ENCODE results near the gene TGFA.

TGFA gene

DNA sequence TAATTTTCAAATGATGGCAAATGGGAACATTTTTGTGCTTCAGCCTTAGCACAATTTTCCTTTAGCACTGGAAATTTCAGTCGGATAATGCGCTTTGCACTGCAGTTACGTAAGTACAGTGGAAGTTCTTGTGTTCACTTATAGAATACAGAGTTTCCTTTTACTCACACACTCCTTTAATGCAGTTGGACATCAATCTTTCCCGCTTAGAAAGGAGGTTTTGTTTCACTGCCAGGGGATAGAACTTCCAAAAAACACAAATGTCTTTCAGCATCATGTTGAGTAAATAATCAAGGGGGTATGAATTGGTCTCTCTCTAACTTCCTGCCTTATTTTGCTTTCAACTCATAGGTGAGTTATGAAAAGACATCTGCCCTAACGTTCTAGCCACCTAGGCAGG is 63.2 kb downstream of the TGFA start:
- H3K9me3 ChIP-seq (ENCODE audit: control insufficient read depth in 5 of 5, low read length in 5 of 5): no peaks in the 10 kb centered on the region
- no peak overlapping the region for H3K9ac ChIP-seq (ENCODE audit: low read length in 5 of 5)
- no peaks in the 10 kb centered on the region for H3K4me1 ChIP-seq (ENCODE audit: control insufficient read depth in 5 of 5, insufficient read depth in 5 of 5, low read length in 5 of 5)
- no peak overlapping the region for H3K27ac ChIP-seq (ENCODE audit: low read depth, low read length)
- H3K4me3 ChIP-seq (ENCODE audit: low read depth in 1 of 5, low read length in 5 of 5): no peak overlapping the region
- peaks cover 0 to 4% (median 0%) of the 10 kb centered on the region in 5 donors for H3K27me3 ChIP-seq (ENCODE audit: control insufficient read depth in 5 of 5, insufficient read depth in 4 of 5, low read length in 5 of 5)
- H3K36me3 ChIP-seq (ENCODE audit: control insufficient read depth in 5 of 5, insufficient read depth in 5 of 5, low read length in 5 of 5): no peaks in the 10 kb centered on the region

DNA sequence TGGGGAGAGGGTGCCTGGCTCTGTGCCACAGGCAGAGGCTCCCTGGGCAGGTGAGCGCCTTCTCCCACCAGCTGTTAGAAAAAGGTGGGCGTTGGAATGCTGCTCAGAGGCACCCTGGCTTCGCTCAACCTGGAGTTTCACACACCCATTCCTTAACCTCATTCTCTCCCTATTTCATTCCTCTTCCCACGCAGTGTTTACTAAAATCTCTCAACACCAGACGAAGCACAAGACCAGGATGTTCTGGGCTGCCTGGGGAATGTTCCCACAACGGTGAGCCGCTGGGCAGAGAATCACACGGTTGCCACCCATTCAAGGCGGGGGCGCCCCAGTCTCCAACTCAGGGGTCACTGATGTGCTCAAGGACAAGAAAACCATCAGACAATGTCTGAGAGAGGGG is 64.5 kb downstream of the TGFA start:
- no peak overlapping the region for H3K9ac ChIP-seq (ENCODE audit: low read length in 5 of 5)
- H3K36me3 ChIP-seq (ENCODE audit: control insufficient read depth in 5 of 5, insufficient read depth in 5 of 5, low read length in 5 of 5): no peaks in the 10 kb centered on the region
- no peaks in the 10 kb centered on the region for H3K9me3 ChIP-seq (ENCODE audit: control insufficient read depth in 5 of 5, low read length in 5 of 5)
- H3K27me3 ChIP-seq (ENCODE audit: control insufficient read depth in 5 of 5, insufficient read depth in 4 of 5, low read length in 5 of 5): peaks cover 0 to 4% (median 0%) of the 10 kb centered on the region in 5 donors
- no peaks in the 10 kb centered on the region for H3K4me1 ChIP-seq (ENCODE audit: control insufficient read depth in 5 of 5, insufficient read depth in 5 of 5, low read length in 5 of 5)
- no peak overlapping the region for H3K4me3 ChIP-seq (ENCODE audit: low read depth in 1 of 5, low read length in 5 of 5)
- no peak overlapping the region for H3K27ac ChIP-seq (ENCODE audit: low read depth, low read length)

DNA sequence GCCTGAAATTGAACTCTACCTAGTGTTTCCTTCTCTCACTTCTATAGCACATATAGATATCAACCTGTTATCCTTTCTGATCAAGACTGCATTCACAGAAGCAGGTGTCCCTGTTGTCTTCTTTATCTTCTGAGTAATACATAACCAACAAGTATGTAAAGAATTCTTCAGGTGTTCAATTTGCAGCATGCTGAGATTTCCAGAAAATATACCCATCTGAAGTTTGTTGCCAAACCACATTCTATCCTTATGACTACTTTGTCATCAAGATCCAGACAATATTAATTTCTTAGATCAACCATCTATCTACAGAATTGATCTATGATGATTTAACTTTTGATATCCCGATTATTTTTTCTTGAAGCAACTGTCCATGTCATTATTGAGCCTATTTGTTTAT is 69.5 kb downstream of the TGFA start:
- Histone ChIP-seq H3K4me1 (ENCODE audit: control insufficient read depth in 5 of 5, insufficient read depth in 5 of 5, low read length in 5 of 5) (no peaks in the 10 kb centered on the region), H3K9ac (ENCODE audit: low read length in 5 of 5) (no peak overlapping the region), H3K9me3 (ENCODE audit: control insufficient read depth in 5 of 5, low read length in 5 of 5) (peaks cover 0 to 10% (median 7%) of the 10 kb centered on the region in 5 donors), H3K4me3 (ENCODE audit: low read depth in 1 of 5, low read length in 5 of 5) (no peak overlapping the region), H3K27me3 (ENCODE audit: control insufficient read depth in 5 of 5, insufficient read depth in 4 of 5, low read length in 5 of 5) (peaks cover 0 to 2% (median 0%) of the 10 kb centered on the region in 5 donors), H3K36me3 (ENCODE audit: control insufficient read depth in 5 of 5, insufficient read depth in 5 of 5, low read length in 5 of 5) (no peaks in the 10 kb centered on the region), H3K27ac (ENCODE audit: low read depth, low read length) (no peak overlapping the region)

DNA sequence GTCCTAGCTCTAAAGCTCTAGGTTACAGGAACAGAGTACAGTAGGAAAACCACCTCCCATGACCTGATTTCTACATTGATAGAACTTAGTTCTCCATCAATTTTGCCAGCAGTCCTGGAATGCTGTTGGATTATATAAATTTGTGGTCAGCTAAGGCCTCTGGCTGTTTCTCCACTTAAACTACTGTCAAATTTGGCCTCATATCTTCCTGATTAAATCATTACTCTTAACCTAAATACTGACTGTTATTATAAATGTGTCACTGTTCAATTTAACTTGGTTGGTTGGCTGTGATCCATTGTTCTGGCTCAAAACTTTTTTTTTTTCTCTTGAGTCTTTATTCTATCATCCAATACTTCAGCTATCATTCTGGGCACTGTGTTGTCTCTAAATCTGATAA is 71.2 kb downstream of the TGFA start:
- Histone ChIP-seq H3K9me3 (ENCODE audit: control insufficient read depth in 5 of 5, low read length in 5 of 5) (peaks cover 0 to 10% (median 7%) of the 10 kb centered on the region in 5 donors), H3K36me3 (ENCODE audit: control insufficient read depth in 5 of 5, insufficient read depth in 5 of 5, low read length in 5 of 5) (no peaks in the 10 kb centered on the region), H3K4me3 (ENCODE audit: low read depth in 1 of 5, low read length in 5 of 5) (no peak overlapping the region)

DNA sequence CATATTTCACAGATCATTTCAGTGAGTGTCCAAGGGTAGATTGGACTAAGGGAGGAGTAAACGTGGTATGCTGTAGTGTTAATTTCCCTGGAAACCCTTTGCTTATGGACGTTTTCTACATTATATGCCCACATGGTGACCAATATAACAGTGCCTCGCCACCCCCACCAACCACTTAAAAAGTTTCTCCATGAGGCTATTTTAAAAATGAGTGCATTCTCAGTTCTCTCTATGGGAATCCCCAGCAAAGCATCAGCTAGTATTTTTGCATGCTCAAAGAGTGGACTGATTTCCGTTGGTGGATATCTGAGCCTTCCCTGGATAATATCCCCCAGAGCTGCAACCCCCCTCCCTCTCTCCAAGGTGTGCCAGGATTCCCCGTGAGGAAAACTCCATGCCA is 73.2 kb downstream of the TGFA start:
- Histone ChIP-seq H3K36me3 (ENCODE audit: control insufficient read depth in 5 of 5, insufficient read depth in 5 of 5, low read length in 5 of 5) (no peaks in the 10 kb centered on the region), H3K4me1 (ENCODE audit: control insufficient read depth in 5 of 5, insufficient read depth in 5 of 5, low read length in 5 of 5) (no peaks in the 10 kb centered on the region), H3K27me3 (ENCODE audit: control insufficient read depth in 5 of 5, insufficient read depth in 4 of 5, low read length in 5 of 5) (peaks cover 0 to 5% (median 0%) of the 10 kb centered on the region in 5 donors), H3K9ac (ENCODE audit: low read length in 5 of 5) (no peak overlapping the region), H3K4me3 (ENCODE audit: low read depth in 1 of 5, low read length in 5 of 5) (no peak overlapping the region), H3K27ac (ENCODE audit: low read depth, low read length) (no peak overlapping the region), H3K9me3 (ENCODE audit: control insufficient read depth in 5 of 5, low read length in 5 of 5) (peaks cover 0 to 10% (median 7%) of the 10 kb centered on the region in 5 donors)

More for the DNA sequence above, 71.2 kb downstream of the TGFA start:
- Histone ChIP-seq H3K9ac (ENCODE audit: low read length in 5 of 5) (no peak overlapping the region), H3K27me3 (ENCODE audit: control insufficient read depth in 5 of 5, insufficient read depth in 4 of 5, low read length in 5 of 5) (peaks cover 0 to 3% (median 0%) of the 10 kb centered on the region in 5 donors), H3K4me1 (ENCODE audit: control insufficient read depth in 5 of 5, insufficient read depth in 5 of 5, low read length in 5 of 5) (no peaks in the 10 kb centered on the region), H3K27ac (ENCODE audit: low read depth, low read length) (no peak overlapping the region)

DNA sequence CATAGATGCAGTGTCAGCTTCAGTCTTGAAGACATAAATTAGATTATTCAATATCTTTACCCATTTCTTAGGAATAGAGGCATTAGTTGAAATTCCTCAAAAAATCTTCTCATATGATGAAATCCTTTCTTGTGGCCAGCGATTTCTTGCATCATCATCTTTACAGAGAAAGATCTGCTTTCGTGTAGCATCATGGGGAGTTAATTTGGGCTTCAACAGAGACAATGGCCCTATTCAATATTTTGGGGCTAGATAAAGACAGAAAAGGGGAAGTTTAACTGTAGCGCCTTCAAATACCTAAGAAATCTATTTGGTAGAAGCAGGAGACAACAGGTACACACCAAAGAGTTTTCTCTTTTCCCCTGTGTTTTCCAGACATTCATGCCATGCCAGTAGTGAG is 73.8 kb downstream of the TGFA start:
- Histone ChIP-seq H3K4me1 (ENCODE audit: control insufficient read depth in 5 of 5, insufficient read depth in 5 of 5, low read length in 5 of 5) (no peaks in the 10 kb centered on the region), H3K9ac (ENCODE audit: low read length in 5 of 5) (no peak overlapping the region), H3K27ac (ENCODE audit: low read depth, low read length) (no peak overlapping the region), H3K4me3 (ENCODE audit: low read depth in 1 of 5, low read length in 5 of 5) (no peak overlapping the region), H3K27me3 (ENCODE audit: control insufficient read depth in 5 of 5, insufficient read depth in 4 of 5, low read length in 5 of 5) (peaks cover 0 to 5% (median 0%) of the 10 kb centered on the region in 5 donors), H3K9me3 (ENCODE audit: control insufficient read depth in 5 of 5, low read length in 5 of 5) (peaks cover 0 to 10% (median 7%) of the 10 kb centered on the region in 5 donors), H3K36me3 (ENCODE audit: control insufficient read depth in 5 of 5, insufficient read depth in 5 of 5, low read length in 5 of 5) (no peaks in the 10 kb centered on the region)

DNA sequence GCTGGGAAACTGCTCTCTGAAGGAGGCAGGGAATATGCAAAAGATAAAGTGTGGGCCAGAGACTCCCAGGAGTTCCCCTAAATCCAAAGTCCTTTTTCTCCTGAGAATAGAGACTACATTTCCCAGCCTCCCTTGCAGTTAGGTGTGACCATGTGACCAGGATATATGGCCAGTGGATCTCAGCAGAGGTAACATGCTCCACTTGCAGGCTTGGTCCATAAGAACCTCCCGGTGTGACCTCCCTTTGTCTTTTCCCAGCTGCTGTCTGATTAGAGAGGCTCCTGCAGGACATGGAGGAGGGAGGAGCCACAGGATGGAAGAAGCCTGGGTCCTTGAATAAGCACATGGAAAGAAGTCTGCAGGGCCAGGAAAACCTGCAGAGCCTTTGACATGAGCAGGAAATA is 76.2 kb downstream of the TGFA start:
- H3K36me3 ChIP-seq (ENCODE audit: control insufficient read depth in 5 of 5, insufficient read depth in 5 of 5, low read length in 5 of 5): no peaks in the 10 kb centered on the region
- H3K4me1 ChIP-seq (ENCODE audit: control insufficient read depth in 5 of 5, insufficient read depth in 5 of 5, low read length in 5 of 5): peaks cover 0 to 11% (median 0%) of the 10 kb centered on the region in 5 donors
- no peak overlapping the region for H3K4me3 ChIP-seq (ENCODE audit: low read depth in 1 of 5, low read length in 5 of 5)
- H3K9ac ChIP-seq (ENCODE audit: low read length in 5 of 5): no peak overlapping the region
- peaks cover 0 to 5% (median 3%) of the 10 kb centered on the region in 5 donors for H3K27me3 ChIP-seq (ENCODE audit: control insufficient read depth in 5 of 5, insufficient read depth in 4 of 5, low read length in 5 of 5)
- H3K9me3 ChIP-seq (ENCODE audit: control insufficient read depth in 5 of 5, low read length in 5 of 5): peaks cover 0 to 10% (median 7%) of the 10 kb centered on the region in 5 donors
- H3K27ac ChIP-seq (ENCODE audit: low read depth, low read length): no peak overlapping the region

DNA sequence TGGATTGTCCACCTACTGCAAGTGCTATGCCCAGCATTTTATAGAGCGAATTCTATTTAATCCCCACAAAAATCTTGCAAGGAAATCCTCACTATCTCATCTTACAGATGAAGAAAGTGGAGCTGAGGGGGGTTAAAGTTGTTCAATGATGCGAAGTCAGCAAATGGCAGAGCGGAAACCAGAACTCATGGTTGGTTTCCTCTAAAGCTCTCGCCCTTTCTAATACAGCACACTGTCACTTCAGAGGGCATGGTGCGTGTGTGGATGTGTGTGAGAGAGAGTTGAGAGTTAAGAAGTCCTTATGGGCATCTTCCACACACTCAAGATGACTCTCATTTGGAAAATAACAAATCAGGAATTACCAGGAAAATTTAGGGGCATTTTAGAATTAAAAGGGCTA is 78.4 kb downstream of the TGFA start:
- no peaks in the 10 kb centered on the region for H3K36me3 ChIP-seq (ENCODE audit: control insufficient read depth in 5 of 5, insufficient read depth in 5 of 5, low read length in 5 of 5)
- H3K27me3 ChIP-seq (ENCODE audit: control insufficient read depth in 5 of 5, insufficient read depth in 4 of 5, low read length in 5 of 5): peaks cover 0 to 8% (median 6%) of the 10 kb centered on the region in 5 donors
- no peak overlapping the region for H3K4me3 ChIP-seq (ENCODE audit: low read depth in 1 of 5, low read length in 5 of 5)
- peaks cover 0 to 26% (median 5%) of the 10 kb centered on the region in 5 donors for H3K4me1 ChIP-seq (ENCODE audit: control insufficient read depth in 5 of 5, insufficient read depth in 5 of 5, low read length in 5 of 5)
- H3K27ac ChIP-seq (ENCODE audit: low read depth, low read length): no peak overlapping the region
- H3K9me3 ChIP-seq (ENCODE audit: control insufficient read depth in 5 of 5, low read length in 5 of 5): no peaks in the 10 kb centered on the region
- H3K9ac ChIP-seq (ENCODE audit: low read length in 5 of 5): no peak overlapping the region

DNA sequence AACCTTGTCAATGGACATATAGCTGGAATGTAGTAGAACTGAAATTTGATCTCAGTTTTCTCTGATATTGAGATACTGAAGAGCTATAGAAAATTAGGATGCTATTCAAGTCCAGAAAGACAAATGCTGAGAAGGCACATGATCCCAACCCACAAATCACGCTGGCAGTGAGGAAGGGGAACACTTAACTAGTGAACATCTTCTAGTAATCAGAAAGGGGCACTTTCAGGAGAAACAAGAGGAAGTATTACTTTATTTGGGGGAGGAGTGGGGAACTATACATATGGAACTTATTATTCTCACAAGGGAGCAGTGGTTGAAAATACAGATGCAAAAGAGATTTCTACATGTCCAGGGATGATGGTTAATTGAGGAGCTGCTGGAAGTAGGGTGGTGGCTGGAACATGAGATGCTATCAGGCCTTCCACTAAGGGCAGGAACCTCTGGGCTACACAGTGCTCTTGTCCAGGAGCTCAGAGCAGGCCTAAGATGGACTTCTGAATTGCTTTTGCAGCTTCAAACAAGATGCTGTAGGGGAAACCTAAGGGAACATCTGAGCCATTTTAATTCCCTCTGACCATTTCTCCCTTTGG is 79.3 kb downstream of the TGFA start:
- Histone ChIP-seq H3K9ac (ENCODE audit: low read length in 5 of 5) (no peak overlapping the region), H3K27ac (ENCODE audit: low read depth, low read length) (no peak overlapping the region), H3K36me3 (ENCODE audit: control insufficient read depth in 5 of 5, insufficient read depth in 5 of 5, low read length in 5 of 5) (no peaks in the 10 kb centered on the region), H3K9me3 (ENCODE audit: control insufficient read depth in 5 of 5, low read length in 5 of 5) (no peaks in the 10 kb centered on the region), H3K4me3 (ENCODE audit: low read depth in 1 of 5, low read length in 5 of 5) (no peak overlapping the region), H3K4me1 (ENCODE audit: control insufficient read depth in 5 of 5, insufficient read depth in 5 of 5, low read length in 5 of 5) (peaks cover 0 to 31% (median 5%) of the 10 kb centered on the region in 5 donors), H3K27me3 (ENCODE audit: control insufficient read depth in 5 of 5, insufficient read depth in 4 of 5, low read length in 5 of 5) (peaks cover 0 to 8% (median 6%) of the 10 kb centered on the region in 5 donors)

DNA sequence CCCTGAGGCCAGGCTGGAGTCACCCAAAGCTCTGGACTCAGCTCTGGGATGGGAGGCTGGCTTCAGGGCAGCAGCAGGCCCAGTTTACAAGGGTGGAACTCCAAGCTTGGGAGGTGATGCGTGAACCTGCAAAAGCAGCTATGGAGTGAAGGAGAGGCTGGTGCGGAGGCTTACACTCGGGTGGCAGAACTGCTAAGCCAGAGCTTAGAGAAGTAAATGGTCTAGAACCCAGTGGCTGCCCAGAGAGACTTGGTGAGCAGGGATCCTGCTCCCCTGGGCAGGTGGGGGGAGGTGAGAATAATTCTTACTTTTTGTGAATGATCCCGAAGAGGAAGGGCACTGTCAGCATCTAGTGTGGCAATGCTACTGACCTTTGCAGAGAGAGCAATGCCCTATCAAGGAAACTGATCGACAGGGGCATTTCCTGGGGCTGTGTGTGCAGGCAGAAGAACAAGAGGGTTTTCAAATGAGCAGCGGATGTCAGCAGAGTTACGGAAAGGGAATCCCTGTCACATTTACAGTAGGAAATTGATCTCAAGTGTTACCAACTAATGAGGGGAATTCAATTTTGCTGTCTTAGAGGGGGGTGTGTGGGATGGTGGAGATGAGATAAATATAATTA is 80.4 kb downstream of the TGFA start:
- H3K9me3 ChIP-seq (ENCODE audit: control insufficient read depth in 5 of 5, low read length in 5 of 5): no peaks in the 10 kb centered on the region
- peaks cover 0 to 8% (median 6%) of the 10 kb centered on the region in 5 donors for H3K27me3 ChIP-seq (ENCODE audit: control insufficient read depth in 5 of 5, insufficient read depth in 4 of 5, low read length in 5 of 5)
- no peaks in the 10 kb centered on the region for H3K36me3 ChIP-seq (ENCODE audit: control insufficient read depth in 5 of 5, insufficient read depth in 5 of 5, low read length in 5 of 5)
- H3K4me3 ChIP-seq (ENCODE audit: low read depth in 1 of 5, low read length in 5 of 5): no peak overlapping the region
- H3K27ac ChIP-seq (ENCODE audit: low read depth, low read length): no peak overlapping the region
- H3K4me1 ChIP-seq (ENCODE audit: control insufficient read depth in 5 of 5, insufficient read depth in 5 of 5, low read length in 5 of 5): peaks cover 0 to 31% (median 5%) of the 10 kb centered on the region in 5 donors
- H3K9ac ChIP-seq (ENCODE audit: low read length in 5 of 5): no peak overlapping the region
